NCI-H1092 treated with DMSO at 0.1 percent for 48 hours (cell line): Measurements from ENCODE around the gene MGAT4C.

Experiments
- DNase-seq: peaks from one replicate; lab custom pipeline; 2025; lab: John Stamatoyannopoulos, UW

The MGAT4C gene

GRCh38 chr12:86228656-86229055 lies 27.5 kb downstream of the MGAT4C start:
- DNase-seq, result no peak

- DNase-seq, result no peak
Observed at GRCh38 chr12:86226481-86226880, 29.7 kb downstream of the MGAT4C start.

GRCh38 chr12:86216591-86216990 lies 39.6 kb downstream of the MGAT4C start:
- no peak for DNase-seq

- DNase-seq, result no peak
Observed at GRCh38 chr12:86213012-86213411, 43.2 kb downstream of the MGAT4C start.

GRCh38 chr12:86198696-86199444 lies 57.3 kb downstream of the MGAT4C start:
- DNase-seq, result no peak

GRCh38 chr12:86196465-86196864 lies 59.7 kb downstream of the MGAT4C start:
- no peak for DNase-seq

- DNase-seq, result peak; percentile 60
Observed at GRCh38 chr12:86194721-86195120, 61.5 kb downstream of the MGAT4C start.

- DNase-seq, result no peak
Observed at GRCh38 chr12:86193931-86194330, 62.3 kb downstream of the MGAT4C start.

GRCh38 chr12:86188226-86188625 lies 68.0 kb downstream of the MGAT4C start:
- no peak for DNase-seq

GRCh38 chr12:86186449-86186848 lies 69.7 kb downstream of the MGAT4C start:
- no peak for DNase-seq

- no peak for DNase-seq
Observed at GRCh38 chr12:86179855-86180254, 76.3 kb downstream of the MGAT4C start.

GRCh38 chr12:86174188-86174587 lies 82.0 kb downstream of the MGAT4C start:
- no peak for DNase-seq

- no peak for DNase-seq
Observed at GRCh38 chr12:86172913-86173443, 83.2 kb downstream of the MGAT4C start.

- DNase-seq, result no peak
Observed at GRCh38 chr12:86170051-86170450, 86.1 kb downstream of the MGAT4C start.

- no peak for DNase-seq
Observed at GRCh38 chr12:86158956-86159355, 97.2 kb downstream of the MGAT4C start.

GRCh38 chr12:86154620-86155019 lies 101.6 kb downstream of the MGAT4C start:
- DNase-seq, result no peak

GRCh38 chr12:86148612-86149011 lies 107.6 kb downstream of the MGAT4C start:
- DNase-seq, result no peak

- DNase-seq, result no peak
Observed at GRCh38 chr12:86148071-86148470, 108.1 kb downstream of the MGAT4C start.

- no peak for DNase-seq
Observed at GRCh38 chr12:86145156-86145555, 111.0 kb downstream of the MGAT4C start.

GRCh38 chr12:86143162-86143561 lies 113.0 kb downstream of the MGAT4C start:
- no peak for DNase-seq

- no peak for DNase-seq
Observed at GRCh38 chr12:86139671-86140070, 116.5 kb downstream of the MGAT4C start.

GRCh38 chr12:86138770-86139169 lies 117.4 kb downstream of the MGAT4C start:
- DNase-seq, result no peak

GRCh38 chr12:86137936-86138335 lies 118.3 kb downstream of the MGAT4C start:
- DNase-seq, result no peak

- DNase-seq, result no peak
Observed at GRCh38 chr12:86134561-86134960, 121.6 kb downstream of the MGAT4C start.
